ENCODE data around the gene TBC1D10B.

DNA sequence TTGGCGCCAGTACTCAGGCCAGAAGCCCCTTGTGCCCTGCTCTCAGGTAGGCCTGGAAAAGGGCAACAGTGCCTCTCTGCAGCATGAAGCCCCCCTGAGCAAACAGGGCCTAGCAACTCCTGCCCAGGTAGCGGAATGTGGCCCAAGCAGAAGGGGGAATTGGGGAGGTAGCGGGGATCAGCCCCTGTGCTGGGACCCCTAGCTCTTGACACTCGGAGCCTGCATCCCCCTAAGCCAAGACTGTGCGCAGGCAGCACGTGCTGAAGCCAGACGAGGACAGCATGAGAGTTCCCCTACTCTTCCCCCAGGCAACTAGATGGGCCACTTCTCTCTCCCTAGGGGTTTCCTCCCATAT lies 14.4 kb downstream of the TBC1D10B start:
- TF ChIP-seq, protein P1, sequence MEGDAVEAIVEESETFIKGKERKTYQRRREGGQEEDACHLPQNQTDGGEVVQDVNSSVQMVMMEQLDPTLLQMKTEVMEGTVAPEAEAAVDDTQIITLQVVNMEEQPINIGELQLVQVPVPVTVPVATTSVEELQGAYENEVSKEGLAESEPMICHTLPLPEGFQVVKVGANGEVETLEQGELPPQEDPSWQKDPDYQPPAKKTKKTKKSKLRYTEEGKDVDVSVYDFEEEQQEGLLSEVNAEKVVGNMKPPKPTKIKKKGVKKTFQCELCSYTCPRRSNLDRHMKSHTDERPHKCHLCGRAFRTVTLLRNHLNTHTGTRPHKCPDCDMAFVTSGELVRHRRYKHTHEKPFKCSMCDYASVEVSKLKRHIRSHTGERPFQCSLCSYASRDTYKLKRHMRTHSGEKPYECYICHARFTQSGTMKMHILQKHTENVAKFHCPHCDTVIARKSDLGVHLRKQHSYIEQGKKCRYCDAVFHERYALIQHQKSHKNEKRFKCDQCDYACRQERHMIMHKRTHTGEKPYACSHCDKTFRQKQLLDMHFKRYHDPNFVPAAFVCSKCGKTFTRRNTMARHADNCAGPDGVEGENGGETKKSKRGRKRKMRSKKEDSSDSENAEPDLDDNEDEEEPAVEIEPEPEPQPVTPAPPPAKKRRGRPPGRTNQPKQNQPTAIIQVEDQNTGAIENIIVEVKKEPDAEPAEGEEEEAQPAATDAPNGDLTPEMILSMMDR (IDR thresholded peaks at IDR 0.05), result no peak
- TF ChIP-seq POLR2A (IDR thresholded peaks at IDR 0.05), result no peak
